Colonic mucosa (tissue), 4 donors: ENCODE measurements around the gene H3-3A. TPM values are rescaled to one million over a fixed set of nuclear protein-coding genes. Genes with fewer than 3 reads are reported as not detected.

Source experiments
- DNase-seq: peaks from one replicate; pipeline ENCODE4 v3.0.0-alpha.2; 2020
- H3K27ac ChIP-seq: fragments of 200-600 bp; one replicate; pipeline ENCODE4 v1.8.0; 2021
- H3K27me3 ChIP-seq: fragments of 200-600 bp; one replicate; pipeline ENCODE4 v1.8.0; 2021
- H3K36me3 ChIP-seq: fragments of 200-600 bp; one replicate; pipeline ENCODE4 v1.8.0; 2021
- H3K4me1 ChIP-seq: fragments of 200-600 bp; one replicate; pipeline ENCODE4 v1.8.0; 2021; ENCODE audit warnings: mild to moderate bottlenecking
- H3K4me3 ChIP-seq: fragments of 200-600 bp; one replicate; pipeline ENCODE4 v1.8.0; 2021
- H3K9ac ChIP-seq, 2 donors: one replicate each; pipeline ENCODE4 v1.7.0; 2013; ENCODE audit warnings: control low read depth in 2 of 2, low read depth in 2 of 2, low read length in 2 of 2
- H3K9me3 ChIP-seq: fragments of 200-600 bp; one replicate; pipeline ENCODE4 v1.8.0; 2021
- CTCF ChIP-seq: fragments of 200-600 bp; IDR thresholded peaks from one replicate; pipeline ENCODE4 v1.8.0; 2022; ENCODE audit warnings: antibody characterized with exemption, mild to moderate bottlenecking
- intact Hi-C: fragments of 100-400 bp; cut with DNase I; formaldehyde crosslinking; loops from one replicate; pipeline ENCODE4 v1.14.1; 2022
- total RNA-seq, 2 donors: library from RNA; stranded (reverse); fragmentation: NEBNext Ultra II Directional in 1 of 2; extraction: Animal tissue kit (Norgen Biotek cat#: 25700) in 1 of 2; gene quantifications; one replicate each; pipeline ENCODE4 v1.2.1, GENCODE V29; 2021
- donor health status: healthy.
- donor health status: DM: no; HTN: no; CAD: no.
- donor health status: DM: no; HTN: no; CAD: no.

The H3-3A gene
- total RNA-seq, 2 donors from 2014 or later: 680 to 810 TPM

- Histone ChIP-seq H3K4me3 (peak overlapping the region; percentile 89), H3K9ac (peak overlapping the region; percentile 58 to 77)
These were observed 20.0 kb downstream of the H3-3A start for GRCh38 chr1:226082587-226082917.

GRCh38 chr1:226082959-226083301 lies 20.4 kb downstream of the H3-3A start:
- Histone ChIP-seq H3K27me3 (no peaks in the 10 kb centered on the region), H3K9ac (peak overlapping the region; percentile 58 to 77), H3K4me1 (no peaks in the 10 kb centered on the region), H3K9me3 (no peaks in the 10 kb centered on the region), H3K27ac (peak overlapping the region; percentile 61), H3K4me3 (peak overlapping the region; percentile 89), H3K36me3 (no peaks in the 10 kb centered on the region)
- no peak for TF ChIP-seq CTCF
- DNase-seq: no peak
- intact Hi-C loops: loop anchor here (5.0 kb wide), 1 partner anchor 39 kb away; no protein-coding TSS in a partner anchor

More at GRCh38 chr1:226082587-226082917, 20.0 kb downstream of the H3-3A start:
- TF ChIP-seq CTCF: no peak
- H3K27ac ChIP-seq: peak overlapping the region; percentile 61
- intact Hi-C loops: loop anchor here (5.0 kb wide), 1 partner anchor 40 kb away; no protein-coding TSS in a partner anchor
- H3K27me3 ChIP-seq: no peaks in the 10 kb centered on the region
- H3K4me1 ChIP-seq: no peaks in the 10 kb centered on the region
- H3K36me3 ChIP-seq: no peaks in the 10 kb centered on the region
- no peaks in the 10 kb centered on the region for H3K9me3 ChIP-seq
- DNase-seq: no peak

GRCh38 chr1:226083302-226084101 lies 21.0 kb downstream of the H3-3A start:
- Histone ChIP-seq H3K4me1 (no peaks in the 10 kb centered on the region), H3K27me3 (no peaks in the 10 kb centered on the region), H3K9ac (peak overlapping the region; percentile 60 to 77), H3K36me3 (no peaks in the 10 kb centered on the region), H3K9me3 (no peaks in the 10 kb centered on the region), H3K27ac (peak overlapping the region; percentile 61), H3K4me3 (peak overlapping the region; percentile 89)
- intact Hi-C loops: loop anchor here (5.0 kb wide), 1 partner anchor 39 kb away; no protein-coding TSS in a partner anchor
- TF ChIP-seq CTCF: no peak
- DNase-seq: peak; percentile 97

GRCh38 chr1:226085675-226086285 lies 23.3 kb downstream of the H3-3A start:
- intact Hi-C loops: no loop called here
- no peaks in the 10 kb centered on the region for H3K4me1 ChIP-seq
- TF ChIP-seq CTCF: no peak

GRCh38 chr1:226086776-226087175 lies 24.3 kb downstream of the H3-3A start:
- Histone ChIP-seq H3K9ac (no peak overlapping the region), H3K27ac (no peak overlapping the region), H3K9me3 (no peaks in the 10 kb centered on the region), H3K4me3 (no peak overlapping the region), H3K4me1 (no peaks in the 10 kb centered on the region), H3K27me3 (no peaks in the 10 kb centered on the region), H3K36me3 (no peaks in the 10 kb centered on the region)
- intact Hi-C loops: no loop called here
- no peak for DNase-seq
- no peak for TF ChIP-seq CTCF

More at GRCh38 chr1:226085675-226086285, 23.3 kb downstream of the H3-3A start:
- Histone ChIP-seq H3K27me3 (no peaks in the 10 kb centered on the region), H3K9ac (no peak overlapping the region), H3K27ac (no peak overlapping the region), H3K4me3 (no peak overlapping the region), H3K9me3 (no peaks in the 10 kb centered on the region), H3K36me3 (no peaks in the 10 kb centered on the region)
- DNase-seq: no peak
